LHCN-M2 (cell line): Measurements from ENCODE around the gene KCNJ5. TPM values are rescaled to one million over a fixed set of nuclear protein-coding genes. Genes with fewer than 3 reads are reported as not detected.

Experiments used
- DNase-seq: peaks from one replicate; pipeline ENCODE4 v3.0.0-alpha.2; 2012; ENCODE audit warnings: low read depth
- total RNA-seq: library from RNA; depleted of rRNA; stranded (reverse); fragments of >200 nt; gene quantifications from 2 replicates; pipeline ENCODE4 v1.2.3, GENCODE V29; 2014; rRNA removed

Gene KCNJ5
- total RNA-seq, 1 experiment from 2014 or later = 0.29 TPM

- DNase-seq = no peak
These were observed 64.5 kb downstream of the KCNJ5 start for GRCh38 chr11:128955636-128956035.

GRCh38 chr11:128956401-128957201 is 65.4 kb downstream of the KCNJ5 start:
- peak; percentile 69 for DNase-seq

GRCh38 chr11:128957202-128957482 is 66.0 kb downstream of the KCNJ5 start:
- no peak for DNase-seq

DNA sequence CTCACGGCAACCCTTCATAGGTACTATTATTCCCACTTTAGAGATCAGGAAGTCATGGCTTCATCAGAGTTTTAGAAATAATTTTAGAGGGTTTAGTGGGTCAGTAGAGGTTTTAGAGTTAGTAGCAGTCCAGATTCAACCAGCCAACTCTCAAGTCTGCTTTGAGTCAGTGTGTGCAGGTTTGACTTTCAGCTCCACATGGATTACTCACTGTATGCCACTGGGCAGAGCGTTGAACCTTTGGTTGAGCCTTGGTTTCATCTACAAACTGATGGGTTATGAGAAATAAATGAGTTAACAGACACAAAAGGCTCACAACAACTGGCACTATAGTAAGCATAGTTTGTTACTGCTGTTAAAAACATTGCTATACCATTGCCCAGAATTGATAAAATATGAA is 70.5 kb downstream of the KCNJ5 start:
- no peak for DNase-seq

GRCh38 chr11:128962896-128963295 is 71.7 kb downstream of the KCNJ5 start:
- peak; percentile 24 for DNase-seq

- DNase-seq = peak; percentile 11
These were observed 72.7 kb downstream of the KCNJ5 start for GRCh38 chr11:128963744-128964325.

GRCh38 chr11:128964463-128964930 is 73.3 kb downstream of the KCNJ5 start:
- DNase-seq = no peak

DNA sequence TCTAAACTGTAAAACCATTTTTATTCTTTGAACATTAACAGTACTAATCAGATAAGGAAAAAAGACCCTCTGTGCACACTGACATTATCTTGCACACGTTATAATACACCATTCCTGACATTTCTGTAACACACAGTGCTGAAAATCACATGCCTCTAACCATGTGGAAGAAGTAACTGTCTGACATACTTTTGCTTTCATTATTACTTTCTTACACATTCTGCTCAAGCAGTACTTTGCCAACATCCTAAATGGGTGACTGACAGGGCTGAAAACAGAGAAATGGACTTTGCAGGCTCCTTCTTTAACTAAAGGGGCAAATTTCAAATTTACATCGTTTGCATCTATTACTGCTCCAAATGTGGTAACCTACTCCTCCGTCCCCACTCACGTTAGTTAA is 74.3 kb downstream of the KCNJ5 start:
- DNase-seq = no peak

DNA sequence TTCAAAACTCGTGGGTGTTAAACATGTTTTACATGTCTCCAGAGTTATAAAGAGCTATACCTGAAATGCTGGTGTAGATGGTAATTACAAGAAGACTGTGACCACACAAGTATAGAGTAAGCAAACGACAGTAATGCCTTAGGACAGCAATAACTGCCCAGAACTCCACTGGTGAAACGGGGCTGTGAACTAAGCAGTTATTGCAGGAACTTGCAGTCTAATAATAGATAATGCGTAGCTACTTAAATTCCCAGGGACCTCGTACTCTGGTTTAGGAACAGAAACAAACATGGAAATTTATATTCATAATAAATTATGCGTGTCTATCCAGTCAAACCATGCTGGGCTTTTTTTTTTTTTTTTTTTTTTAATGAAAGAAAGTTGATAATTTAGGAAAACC is 76.4 kb downstream of the KCNJ5 start:
- no peak for DNase-seq

DNA sequence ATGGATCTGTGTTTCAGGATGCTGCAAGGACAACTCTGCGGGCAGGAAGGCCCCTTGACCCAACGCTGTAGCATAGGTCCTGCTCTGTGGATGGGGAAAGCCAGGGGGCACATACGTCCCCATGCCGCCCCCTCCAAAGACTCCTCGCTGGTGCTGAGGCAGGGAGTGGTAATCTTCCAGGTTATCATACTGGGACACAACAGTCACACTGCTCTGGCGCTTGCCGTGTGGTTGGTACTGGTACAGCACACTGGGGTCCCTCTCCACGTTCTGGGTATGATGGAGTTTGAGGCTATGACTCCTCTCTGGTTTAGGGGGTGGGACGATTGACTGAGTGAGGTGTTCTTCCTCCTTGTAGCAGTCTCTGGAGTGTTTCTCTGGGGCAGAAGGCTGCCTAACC is 77.8 kb downstream of the KCNJ5 start:
- no peak for DNase-seq

Other genes with a start within 250 kb of the KCNJ5 start
- 0.06 and 0.17 TPM in 2 replicates for gene FLI1, start 197.3 kb upstream of the KCNJ5 start, total RNA-seq
- gene KCNJ1, start 24.1 kb upstream of the KCNJ5 start, total RNA-seq = not detected in 2 replicates
- gene TP53AIP1, start 51.5 kb downstream of the KCNJ5 start, total RNA-seq = not detected in 2 replicates